ENCODE results near the gene KCNC1. TPM values are rescaled to one million over a fixed set of nuclear protein-coding genes. Genes with fewer than 3 reads are reported as not detected.

The KCNC1 gene
- total and polyA plus RNA-seq, 2 of the 4 experiments (the other 2 are of a cell fraction), result 0.03 TPM; not detected in 1

DNA sequence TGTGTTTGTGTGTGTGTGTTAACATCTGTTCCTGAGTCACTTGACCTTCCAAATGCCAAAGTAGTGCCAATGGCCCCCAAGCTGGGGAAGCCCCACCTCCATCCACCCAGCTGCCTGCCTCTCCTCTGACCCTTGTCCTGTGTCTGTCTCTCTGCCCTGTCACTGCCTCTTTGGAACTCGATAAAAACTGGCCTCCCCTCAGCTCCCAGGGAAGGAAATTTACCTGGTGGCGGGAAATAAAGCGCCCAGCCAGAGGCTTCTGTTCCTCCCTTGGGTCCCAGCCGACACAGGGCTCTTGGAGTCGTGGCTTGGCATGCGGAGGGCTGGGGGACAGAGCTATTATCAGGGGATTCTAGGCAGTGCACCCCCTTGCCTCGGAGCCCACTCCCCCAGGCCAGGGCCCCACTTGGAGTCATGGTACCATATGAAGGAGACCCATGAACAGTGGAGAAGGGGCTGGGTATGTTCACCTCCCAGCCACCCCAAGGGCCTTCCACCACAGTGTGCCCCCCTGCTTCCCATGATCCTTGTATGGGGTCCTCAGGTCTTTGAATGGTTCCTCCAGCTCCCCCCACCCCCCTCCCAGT lies 6.2 kb downstream of the KCNC1 start:
- Histone ChIP-seq H2AFZ (replicated peaks; ENCODE audit: low read length, poor library complexity) (no peak overlapping the region), H4K20me1 (ENCODE audit: insufficient read depth, low read length) (no peaks in the 10 kb centered on the region; the same call in 1 of the 2 replicates), H2BK5ac (ENCODE audit: low read depth, low read length, poor library complexity, severe bottlenecking) (no peak overlapping the region), H3K4me3 (ENCODE audit: insufficient read depth, low read depth, low read length) (no peak overlapping the region), H3K56ac (ENCODE audit: extremely low read depth, insufficient read depth, low read length) (no peak overlapping the region), H4K8ac (ENCODE audit: low read depth in 2 of 2, low read length in 2 of 2) (no peak overlapping the region), H3K36me3 (ENCODE audit: control insufficient read depth, insufficient read depth, low read length) (no peaks in the 10 kb centered on the region), H4K91ac (ENCODE audit: insufficient read depth, low read depth, low read length) (no peak overlapping the region), H2BK120ac (ENCODE audit: low read depth, low read length) (no peak overlapping the region), H3K4ac (ENCODE audit: low read depth, low read length) (no peak overlapping the region), H2AK9ac (replicated peaks; ENCODE audit: low read depth, low read length, poor library complexity) (no peak overlapping the region), H4K5ac (ENCODE audit: low read depth, low read length) (no peak overlapping the region), H3K18ac (ENCODE audit: low read depth, low read length) (no peak overlapping the region), H2BK20ac (ENCODE audit: low read depth, low read length) (no peak overlapping the region), H3K4me1 (ENCODE audit: control insufficient read depth, insufficient read depth, low read length) (no peaks in the 10 kb centered on the region), H3K4me2 (ENCODE audit: low read depth, low read length) (no peak overlapping the region), H3K27me3 (ENCODE audit: control insufficient read depth, insufficient read depth, low read length) (peaks cover 50% of the 10 kb centered on the region), H3K79me1 (ENCODE audit: low read depth in 1 of 2, low read length in 2 of 2) (no peaks in the 10 kb centered on the region), H3K9ac (ENCODE audit: low read depth, low read length) (no peak overlapping the region), H2BK15ac (ENCODE audit: low read depth, low read length) (no peak overlapping the region), H3K9me3 (ENCODE audit: control insufficient read depth, insufficient read depth, low read length) (peaks cover 2% of the 10 kb centered on the region; the same call in 1 of the 2 replicates), H3K14ac (replicated peaks; ENCODE audit: low read depth, low read length) (no peak overlapping the region), H3K9me1 (ENCODE audit: insufficient read depth, low read length) (no peaks in the 10 kb centered on the region), H3K23ac (ENCODE audit: low read depth, low read length) (no peak overlapping the region), H3K27ac (ENCODE audit: insufficient read depth, low read length) (no peak overlapping the region), H2AK5ac (ENCODE audit: low read depth, low read length) (no peak overlapping the region)
- no peak for ATAC-seq (ENCODE audit: low read depth)
- dilution Hi-C loops (cut with HindIII; ENCODE audit: low sequenced_read_pairs, unreplicated experiment) (loop anchor here (25.0 kb wide), 1 partner anchor 247 kb away; no protein-coding TSS in a partner anchor), in situ Hi-C loops (cut with MboI; ENCODE audit: low sequenced_read_pairs) (no loop called here), intact Hi-C loops (cut with micrococcal nuclease) (no loop called here)
- TF ChIP-seq RCOR1 (IDR thresholded peaks at IDR 0.05; ENCODE audit: insufficient replicate concordance, low read length) (no peak), MAZ (IDR thresholded peaks at IDR 0.05; ENCODE audit: borderline replicate concordance, low read depth, low read length) (no peak), CEBPB (IDR thresholded peaks at IDR 0.05; ENCODE audit: low read depth, low read length) (no peak), FOS (IDR thresholded peaks at IDR 0.05; ENCODE audit: low read depth, low read length) (no peak), RAD21 (IDR thresholded peaks at IDR 0.05; ENCODE audit: low read length) (no peak), RFX5 (IDR thresholded peaks at IDR 0.05; ENCODE audit: low read depth, low read length) (no peak), NFE2L2 (IDR thresholded peaks at IDR 0.05; ENCODE audit: low read depth, low read length) (no peak), MXI1 (IDR thresholded peaks at IDR 0.05; ENCODE audit: borderline replicate concordance, low read depth, low read length) (no peak), MAFK (IDR thresholded peaks at IDR 0.05; ENCODE audit: low read depth, low read length) (no peak)
- TF ChIP-seq, protein P1, sequence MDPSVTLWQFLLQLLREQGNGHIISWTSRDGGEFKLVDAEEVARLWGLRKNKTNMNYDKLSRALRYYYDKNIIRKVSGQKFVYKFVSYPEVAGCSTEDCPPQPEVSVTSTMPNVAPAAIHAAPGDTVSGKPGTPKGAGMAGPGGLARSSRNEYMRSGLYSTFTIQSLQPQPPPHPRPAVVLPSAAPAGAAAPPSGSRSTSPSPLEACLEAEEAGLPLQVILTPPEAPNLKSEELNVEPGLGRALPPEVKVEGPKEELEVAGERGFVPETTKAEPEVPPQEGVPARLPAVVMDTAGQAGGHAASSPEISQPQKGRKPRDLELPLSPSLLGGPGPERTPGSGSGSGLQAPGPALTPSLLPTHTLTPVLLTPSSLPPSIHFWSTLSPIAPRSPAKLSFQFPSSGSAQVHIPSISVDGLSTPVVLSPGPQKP (IDR thresholded peaks at IDR 0.05; ENCODE audit: borderline replicate concordance, low read depth, low read length), result no peak
- TF ChIP-seq, protein P2, sequence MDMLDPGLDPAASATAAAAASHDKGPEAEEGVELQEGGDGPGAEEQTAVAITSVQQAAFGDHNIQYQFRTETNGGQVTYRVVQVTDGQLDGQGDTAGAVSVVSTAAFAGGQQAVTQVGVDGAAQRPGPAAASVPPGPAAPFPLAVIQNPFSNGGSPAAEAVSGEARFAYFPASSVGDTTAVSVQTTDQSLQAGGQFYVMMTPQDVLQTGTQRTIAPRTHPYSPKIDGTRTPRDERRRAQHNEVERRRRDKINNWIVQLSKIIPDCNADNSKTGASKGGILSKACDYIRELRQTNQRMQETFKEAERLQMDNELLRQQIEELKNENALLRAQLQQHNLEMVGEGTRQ (IDR thresholded peaks at IDR 0.05; ENCODE audit: low read depth, low read length), result no peak
- ChIA-PET POLR2A (ENCODE audit: unreplicated experiment) (no interaction called here), CTCF (interaction anchor here (1.5 kb wide), 1 partner anchor 10 kb away, joined by 7 read pairs; no protein-coding TSS in a partner anchor)
- no peak for DNase-seq
- WGBS, 2 experiments (ENCODE audit: extremely low coverage in 2 of 2, insufficient read length in 1 of 2), result no CpG with 5 or more reads among the region's 7 CpGs
- BruUV-seq (replicated peaks), result no TSS peak
